ENCODE results near the gene RPL9. TPM values are rescaled to one million over a fixed set of nuclear protein-coding genes. Genes with fewer than 3 reads are reported as not detected.

RPL9 gene
- total and polyA plus RNA-seq, 2 experiments from 2014 or later, result 431 to 1,988 TPM

- Histone ChIP-seq H3K9me3 (ENCODE audit: low read depth) (no peaks in the 10 kb centered on the region), H3K27ac (peak overlapping the region; percentile 12), H3K4me3 (no peak overlapping the region), H3K27me3 (no peaks in the 10 kb centered on the region), H3K4me1 (ENCODE audit: low read depth) (no peaks in the 10 kb centered on the region), H3K36me3 (peaks cover 26% of the 10 kb centered on the region)
- TF ChIP-seq CTCF (IDR thresholded peaks at IDR 0.05; ENCODE audit: low read depth, low read length), result no peak
- no peak for DNase-seq (ENCODE audit: low read depth in 1 of 2, low spot score in 1 of 2)
Observed at GRCh38 chr4:39497909-39498726, 39.4 kb upstream of the RPL9 start.

- Histone ChIP-seq H3K4me1 (ENCODE audit: low read depth) (no peaks in the 10 kb centered on the region), H3K27me3 (no peaks in the 10 kb centered on the region), H3K4me3 (no peak overlapping the region), H3K27ac (no peak overlapping the region), H3K36me3 (peaks cover 19% of the 10 kb centered on the region), H3K9me3 (ENCODE audit: low read depth) (no peaks in the 10 kb centered on the region)
- no peak for TF ChIP-seq CTCF (IDR thresholded peaks at IDR 0.05; ENCODE audit: low read depth, low read length)
- DNase-seq (ENCODE audit: low read depth in 1 of 2, low spot score in 1 of 2), result peak in 1 of 2 donors; percentile 19
Observed at GRCh38 chr4:39495446-39496213, 36.9 kb upstream of the RPL9 start.

- no peak for DNase-seq (ENCODE audit: low read depth in 1 of 2, low spot score in 1 of 2)
- Histone ChIP-seq H3K4me1 (ENCODE audit: low read depth) (no peaks in the 10 kb centered on the region), H3K27me3 (no peaks in the 10 kb centered on the region), H3K27ac (no peak overlapping the region), H3K36me3 (peaks cover 12% of the 10 kb centered on the region), H3K9me3 (ENCODE audit: low read depth) (no peaks in the 10 kb centered on the region), H3K4me3 (no peak overlapping the region)
- TF ChIP-seq CTCF (IDR thresholded peaks at IDR 0.05; ENCODE audit: low read depth, low read length), result no peak
Observed at GRCh38 chr4:39494354-39494753, 35.6 kb upstream of the RPL9 start.

- TF ChIP-seq CTCF (IDR thresholded peaks at IDR 0.05; ENCODE audit: low read depth, low read length), result no peak
- Histone ChIP-seq H3K36me3 (no peaks in the 10 kb centered on the region), H3K27me3 (no peaks in the 10 kb centered on the region)
Observed at GRCh38 chr4:39490322-39490721, 31.6 kb upstream of the RPL9 start.

GRCh38 chr4:39486221-39486804 is 27.6 kb upstream of the RPL9 start:
- DNase-seq (ENCODE audit: low read depth in 1 of 2, low spot score in 1 of 2), result no peak
- H3K27me3 ChIP-seq, result no peaks in the 10 kb centered on the region
- no peak overlapping the region for H3K27ac ChIP-seq
- no peaks in the 10 kb centered on the region for H3K36me3 ChIP-seq
- H3K4me3 ChIP-seq, result no peak overlapping the region
- H3K4me1 ChIP-seq (ENCODE audit: low read depth), result no peaks in the 10 kb centered on the region
- H3K9me3 ChIP-seq (ENCODE audit: low read depth), result no peaks in the 10 kb centered on the region
- no peak for TF ChIP-seq CTCF (IDR thresholded peaks at IDR 0.05; ENCODE audit: low read depth, low read length)

More at GRCh38 chr4:39490322-39490721, 31.6 kb upstream of the RPL9 start:
- H3K27ac ChIP-seq, result no peak overlapping the region
- DNase-seq (ENCODE audit: low read depth in 1 of 2, low spot score in 1 of 2), result no peak
- H3K4me3 ChIP-seq, result no peak overlapping the region
- H3K4me1 ChIP-seq (ENCODE audit: low read depth), result no peaks in the 10 kb centered on the region
- no peaks in the 10 kb centered on the region for H3K9me3 ChIP-seq (ENCODE audit: low read depth)
